Karpas-422 (cell line): ENCODE data around the gene METTL1. TPM values are rescaled to one million over a fixed set of nuclear protein-coding genes. Genes with fewer than 3 reads are reported as not detected.

Source experiments
- DNase-seq: peaks from one replicate; pipeline ENCODE4 v3.0.0-alpha.2; 2015
- H2AFZ ChIP-seq: fragments of 200-600 bp; sonication (generic); 2 replicates; pipeline ENCODE4 v1.6.1; 2014; ENCODE audit warnings: antibody characterized with exemption, low read length, mixed read lengths
- H3K27ac ChIP-seq: fragments of 200-600 bp; sonication (generic); 2 replicates; pipeline ENCODE4 v1.5.1; 2014; ENCODE audit warnings: mild to moderate bottlenecking, low read length, moderate library complexity
- H3K27me3 ChIP-seq: fragments of 200-600 bp; sonication (generic); 2 replicates; pipeline ENCODE4 v1.6.1; 2014; ENCODE audit warnings: low read length, mixed read lengths
- H3K36me3 ChIP-seq: fragments of 200-600 bp; sonication (generic); 2 replicates; pipeline ENCODE4 v1.6.1; 2014; ENCODE audit warnings: low read length, mixed read lengths; ENCODE audit not compliant: insufficient read depth
- H3K4me1 ChIP-seq: fragments of 200-600 bp; sonication (generic); 2 replicates; pipeline ENCODE4 v1.6.1; 2014; ENCODE audit warnings: mild to moderate bottlenecking, low read length, mixed read lengths
- H3K4me2 ChIP-seq: fragments of 200-600 bp; sonication (generic); 2 replicates; pipeline ENCODE4 v1.6.1; 2014; ENCODE audit warnings: low read length, low read depth, mild to moderate bottlenecking; ENCODE audit not compliant: poor library complexity, severe bottlenecking
- H3K4me3 ChIP-seq: fragments of 200-600 bp; sonication (generic); 2 replicates; pipeline ENCODE4 v1.5.1; 2014; ENCODE audit warnings: mild to moderate bottlenecking, antibody characterized with exemption, low read length, mixed read lengths
- H3K79me2 ChIP-seq: fragments of 200-600 bp; sonication (generic); 2 replicates; pipeline ENCODE4 v1.6.1; 2014; ENCODE audit warnings: mild to moderate bottlenecking, low read length, mixed read lengths
- H3K9ac ChIP-seq: fragments of 200-600 bp; sonication (generic); 2 replicates; pipeline ENCODE4 v1.6.0; 2014; ENCODE audit warnings: low read length
- H3K9me2 ChIP-seq: fragments of 200-600 bp; sonication (generic), shearing (Covaris generic); replicated peaks from 2 replicates; pipeline ENCODE4 v1.6.0; 2014; ENCODE audit warnings: mild to moderate bottlenecking, low read length, moderate library complexity; ENCODE audit not compliant: insufficient read depth
- H3K9me3 ChIP-seq: fragments of 300-700, 200-600 bp; sonication (generic); 2 replicates; pipeline ENCODE4 v1.6.1; 2014; ENCODE audit warnings: low read length, mixed read lengths
- H4K20me1 ChIP-seq: fragments of 200-600 bp; sonication (generic); 2 replicates; pipeline ENCODE4 v1.6.1; 2014; ENCODE audit warnings: mild to moderate bottlenecking, antibody characterized with exemption, low read length, low read depth; ENCODE audit not compliant: insufficient read depth
- total RNA-seq: library from RNA; depleted of rRNA; stranded (reverse); fragments of >200 nt; shearing (Covaris generic); gene quantifications from 2 replicates; pipeline ENCODE4 v1.2.3, GENCODE V29; 2014; ENCODE audit warnings: low replicate concordance

Gene METTL1
- total RNA-seq, 1 experiment from 2014 or later: 17.4 TPM

DNA sequence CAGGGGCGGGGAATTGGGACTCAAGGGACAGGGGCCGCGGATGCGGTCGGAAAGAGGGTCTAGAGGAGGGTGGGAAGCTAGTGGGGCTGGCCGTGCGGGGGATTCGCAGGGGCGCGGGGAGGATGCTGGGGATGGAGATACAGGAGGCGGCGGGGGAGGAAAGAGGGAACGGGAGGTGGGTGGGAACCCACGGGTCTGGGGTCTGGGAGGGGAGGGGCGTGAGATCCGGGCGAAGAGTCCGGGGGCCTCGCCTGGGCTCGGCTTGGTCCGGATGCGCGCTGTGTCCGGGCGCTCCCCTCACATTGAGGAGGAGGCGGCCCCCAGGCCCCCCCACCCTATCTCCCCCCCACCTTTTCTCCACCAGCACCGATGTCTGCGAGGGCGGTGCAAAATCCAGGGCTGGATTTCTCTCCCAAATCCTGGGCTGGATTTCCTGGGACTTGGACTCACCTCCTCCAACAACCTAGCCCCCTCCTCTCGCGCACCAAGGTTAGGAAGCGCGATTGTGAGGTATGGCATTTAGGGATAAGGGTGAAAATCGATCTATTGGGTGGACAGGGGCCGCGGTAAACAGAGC is 33.2 kb downstream of the METTL1 start, which contains the start of gene AGAP2:
TSS of gene AGAP2 (minus strand) at position 82 of the 577 bp plus-strand sequence. CDS start 496 bp downstream, outside the sequence.
- DNase-seq: no peak
- no peak within 1 kb of the TSS for H2AFZ ChIP-seq
- no peaks in the 10 kb centered on the region for H4K20me1 ChIP-seq
- H3K9ac ChIP-seq: no peak within 1 kb of the TSS
- H3K36me3 ChIP-seq: no peaks in the 10 kb centered on the region
- no peak within 1 kb of the TSS for H3K4me2 ChIP-seq
- no peak within 1 kb of the TSS for H3K27ac ChIP-seq
- H3K9me2 ChIP-seq: no peaks in the 10 kb centered on the region
- H3K4me1 ChIP-seq: peaks cover 32% of the 10 kb centered on the region
- H3K4me3 ChIP-seq: no peak within 1 kb of the TSS
- no peaks in the 10 kb centered on the region for H3K27me3 ChIP-seq
- no peaks in the 10 kb centered on the region for H3K9me3 ChIP-seq
- H3K79me2 ChIP-seq: peaks cover 30% of the 10 kb centered on the region

DNA sequence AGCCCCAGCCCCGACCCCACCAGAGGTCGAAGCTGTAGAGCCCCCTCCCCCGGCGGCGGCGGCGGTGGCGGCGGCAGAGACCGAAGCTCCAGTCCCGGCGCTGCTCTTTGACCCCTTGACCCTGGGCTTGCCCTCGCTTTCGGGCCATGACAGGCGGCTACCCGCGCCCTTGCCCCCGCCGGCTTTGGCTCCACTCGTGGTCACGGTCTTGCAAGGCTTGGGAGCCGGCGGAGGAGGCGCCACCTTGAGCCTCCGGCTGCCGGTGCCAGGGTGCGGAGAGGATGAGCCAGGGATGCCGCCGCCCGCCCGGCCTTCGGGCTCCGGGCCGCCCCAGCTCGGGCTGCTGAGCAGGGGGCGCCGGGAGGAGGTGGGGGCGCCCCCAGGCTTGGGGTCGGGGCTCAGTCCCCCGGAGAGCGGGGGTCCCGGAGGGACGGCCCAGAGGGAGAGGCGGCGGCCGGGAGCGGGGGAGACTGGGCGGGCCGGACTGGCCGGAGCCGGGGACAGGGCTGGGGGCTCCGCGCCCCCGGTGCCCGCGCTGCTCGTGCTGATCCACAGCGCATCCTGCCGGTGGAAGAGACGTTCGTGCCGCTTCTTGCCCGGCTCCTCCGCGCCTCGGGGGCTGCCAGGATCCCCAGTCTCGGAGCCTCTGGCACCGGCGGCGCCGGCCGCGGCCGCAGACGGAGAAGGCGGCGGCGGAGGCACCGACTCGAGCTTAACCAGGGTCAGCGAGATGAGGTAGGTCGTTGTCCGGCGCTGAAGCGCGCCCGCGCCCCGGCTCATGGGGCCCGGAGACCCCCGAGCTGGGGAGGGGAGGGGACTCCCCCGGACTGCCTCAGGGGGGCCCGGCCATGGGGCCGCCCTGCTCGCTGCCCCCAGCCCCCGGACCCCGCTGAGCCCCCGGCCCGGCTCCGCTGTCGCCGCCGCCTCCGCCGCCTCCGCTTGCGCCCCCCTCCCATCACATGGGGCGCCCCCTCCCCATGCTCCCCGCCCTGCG is 34.1 kb downstream of the METTL1 start:
- Histone ChIP-seq H2AFZ (no peak overlapping the region), H3K79me2 (peaks cover 30% of the 10 kb centered on the region), H3K4me2 (no peak overlapping the region), H3K9ac (no peak overlapping the region), H3K4me1 (peaks cover 26% of the 10 kb centered on the region), H3K27me3 (no peaks in the 10 kb centered on the region), H3K9me2 (no peaks in the 10 kb centered on the region), H3K27ac (no peak overlapping the region), H3K9me3 (no peaks in the 10 kb centered on the region), H3K4me3 (no peak overlapping the region), H3K36me3 (no peaks in the 10 kb centered on the region), H4K20me1 (no peaks in the 10 kb centered on the region)
- DNase-seq: no peak

DNA sequence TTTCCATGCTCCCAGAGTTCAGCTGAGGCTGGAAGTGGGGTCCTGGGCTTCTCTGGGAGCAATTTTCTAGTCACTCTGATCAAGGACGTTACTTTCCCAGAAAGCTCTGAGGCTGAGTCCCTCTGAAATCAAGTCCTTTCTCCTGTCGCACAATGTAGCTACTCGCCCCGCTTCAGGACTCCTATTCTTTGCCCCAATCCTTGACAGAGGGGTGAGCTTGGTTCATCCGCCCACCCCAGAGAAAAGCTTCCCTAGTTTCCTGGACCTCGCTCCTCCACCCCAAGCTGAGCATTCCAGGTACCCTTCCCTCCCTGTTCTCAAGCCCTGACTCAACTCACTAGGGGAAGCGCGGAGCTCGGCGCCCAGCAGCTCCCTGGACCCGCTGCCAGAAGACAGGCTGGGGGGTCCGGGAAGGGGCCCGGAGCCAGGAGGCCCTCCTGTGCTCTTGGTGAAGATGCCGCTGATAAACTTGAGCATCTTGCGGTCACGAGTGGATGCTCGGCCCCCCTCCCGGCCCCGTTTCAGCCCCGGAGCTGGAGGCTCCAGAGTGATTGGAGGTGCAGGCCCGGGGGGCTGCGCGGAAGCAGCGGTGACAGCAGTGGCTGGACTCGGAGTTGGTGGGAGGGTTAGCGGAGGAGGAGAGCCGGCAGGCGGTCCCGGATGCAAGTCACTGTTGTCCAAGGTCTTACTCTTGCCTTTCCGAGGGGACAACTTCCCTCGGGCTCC is 35.0 kb downstream of the METTL1 start:
- no peaks in the 10 kb centered on the region for H3K27me3 ChIP-seq
- H2AFZ ChIP-seq: no peak overlapping the region
- H3K9me3 ChIP-seq: no peaks in the 10 kb centered on the region
- no peak overlapping the region for H3K9ac ChIP-seq
- no peak overlapping the region for H3K4me3 ChIP-seq
- no peak overlapping the region for H3K4me2 ChIP-seq
- H4K20me1 ChIP-seq: no peaks in the 10 kb centered on the region
- peaks cover 19% of the 10 kb centered on the region for H3K4me1 ChIP-seq
- DNase-seq: no peak
- H3K9me2 ChIP-seq: no peaks in the 10 kb centered on the region
- peaks cover 30% of the 10 kb centered on the region for H3K79me2 ChIP-seq
- no peak overlapping the region for H3K27ac ChIP-seq
- no peaks in the 10 kb centered on the region for H3K36me3 ChIP-seq

DNA sequence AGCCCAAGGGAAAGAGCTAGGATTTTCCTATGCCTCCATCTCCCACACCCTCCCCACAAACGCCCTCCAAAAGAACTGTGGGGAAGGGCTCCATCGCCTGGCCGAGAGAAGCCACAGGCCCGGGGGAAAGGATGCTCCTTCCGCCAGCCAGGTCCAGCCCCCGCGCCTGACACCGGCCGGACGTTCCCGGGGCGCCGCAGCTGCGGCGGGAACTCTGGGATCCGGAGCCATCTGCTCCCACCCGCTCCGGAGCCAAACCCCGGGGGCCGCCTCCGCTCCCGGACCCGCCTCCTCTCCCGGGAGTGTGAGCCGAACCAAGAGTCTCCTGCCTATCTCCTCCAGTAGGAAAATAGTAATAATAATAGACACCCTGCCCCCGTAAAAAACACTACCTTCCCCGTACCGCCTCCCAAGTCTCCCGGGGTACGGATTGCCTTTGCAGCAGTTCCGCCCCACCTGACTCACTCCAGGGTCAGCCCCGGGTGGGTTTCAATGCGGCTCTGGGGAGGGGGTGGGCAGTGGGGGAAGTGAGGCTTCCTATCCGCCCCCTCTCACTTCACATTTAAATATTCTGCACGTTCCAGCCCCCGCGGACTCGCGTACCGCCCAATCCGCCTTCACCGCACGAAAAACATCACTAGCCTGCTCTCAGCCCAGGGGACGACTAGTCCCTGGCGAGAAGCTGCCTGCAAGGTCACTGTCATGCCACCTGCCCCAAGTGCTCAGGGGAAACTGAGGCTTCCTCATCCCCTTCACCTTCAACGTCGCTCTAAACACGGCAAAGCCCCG is 35.8 kb downstream of the METTL1 start:
- DNase-seq: no peak
- H3K9me2 ChIP-seq: no peaks in the 10 kb centered on the region
- H3K9me3 ChIP-seq: no peaks in the 10 kb centered on the region
- peaks cover 22% of the 10 kb centered on the region for H3K79me2 ChIP-seq
- no peak overlapping the region for H2AFZ ChIP-seq
- no peak overlapping the region for H3K4me3 ChIP-seq
- no peaks in the 10 kb centered on the region for H3K27me3 ChIP-seq
- H4K20me1 ChIP-seq: no peaks in the 10 kb centered on the region
- H3K27ac ChIP-seq: no peak overlapping the region
- no peaks in the 10 kb centered on the region for H3K36me3 ChIP-seq
- no peak overlapping the region for H3K4me2 ChIP-seq
- H3K9ac ChIP-seq: no peak overlapping the region
- H3K4me1 ChIP-seq: peaks cover 15% of the 10 kb centered on the region

DNA sequence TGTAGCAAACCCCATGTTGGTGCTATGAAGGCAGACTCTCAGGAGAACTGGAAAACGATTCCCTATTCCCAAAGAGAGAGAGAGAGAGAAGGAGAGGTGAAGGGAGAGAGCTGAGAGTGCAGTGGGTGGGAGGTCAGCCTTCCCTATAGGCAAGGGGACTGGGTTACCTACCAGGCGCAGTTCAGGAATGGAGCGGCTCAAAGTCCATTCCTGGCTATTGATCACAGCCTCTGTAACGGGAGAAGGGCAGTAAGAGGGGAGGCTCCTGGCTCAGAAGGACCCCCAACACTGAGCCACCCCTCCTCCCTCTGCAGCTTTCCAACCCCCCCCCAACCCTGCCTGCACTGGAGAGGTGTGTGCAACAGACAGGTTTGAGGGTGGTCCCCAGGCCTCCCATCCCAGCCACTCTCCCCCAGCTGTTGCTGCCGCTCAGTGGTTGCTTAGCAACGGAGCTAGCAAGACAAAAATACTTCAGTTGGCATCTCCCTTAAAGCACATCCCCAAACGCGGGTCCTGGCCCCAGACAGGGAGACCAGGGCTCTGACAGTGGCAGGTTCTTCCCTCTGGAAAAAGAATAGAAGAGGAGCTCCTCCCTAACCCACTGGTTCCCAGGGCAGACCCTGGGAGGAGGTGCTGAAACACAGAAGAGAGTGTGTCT is 36.6 kb downstream of the METTL1 start:
- peaks cover 15% of the 10 kb centered on the region for H3K79me2 ChIP-seq
- no peak overlapping the region for H3K9ac ChIP-seq
- no peak overlapping the region for H3K4me2 ChIP-seq
- peaks cover 2% of the 10 kb centered on the region; the same call in 1 of the 2 replicates for H3K36me3 ChIP-seq
- H3K27me3 ChIP-seq: no peaks in the 10 kb centered on the region
- no peaks in the 10 kb centered on the region for H3K9me2 ChIP-seq
- H2AFZ ChIP-seq: no peak overlapping the region
- no peak for DNase-seq
- no peak overlapping the region for H3K27ac ChIP-seq
- no peaks in the 10 kb centered on the region for H4K20me1 ChIP-seq
- H3K4me1 ChIP-seq: peaks cover 7% of the 10 kb centered on the region
- H3K9me3 ChIP-seq: no peaks in the 10 kb centered on the region
- no peak overlapping the region for H3K4me3 ChIP-seq

DNA sequence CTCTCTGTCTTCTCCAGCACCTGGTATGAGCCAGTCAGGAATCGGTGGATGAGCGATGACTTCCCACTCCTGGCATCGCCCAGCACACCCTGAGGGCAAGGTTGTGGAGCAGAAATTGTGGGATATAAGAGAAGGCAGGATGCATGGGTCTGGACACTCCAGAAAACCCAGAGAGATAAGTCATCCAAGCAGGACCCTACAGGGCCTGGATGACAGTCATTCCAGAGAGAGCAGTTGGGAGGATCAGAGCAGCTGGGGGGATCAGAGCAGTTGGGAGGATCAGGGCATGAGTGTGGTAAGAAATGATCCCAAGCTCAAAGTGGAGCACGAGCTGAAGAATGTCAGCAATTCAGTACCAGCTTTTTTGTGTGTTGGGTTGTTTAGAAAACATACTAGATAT is 37.3 kb downstream of the METTL1 start:
- Histone ChIP-seq H3K9me3 (no peaks in the 10 kb centered on the region), H3K9ac (no peak overlapping the region), H2AFZ (no peak overlapping the region), H3K4me1 (no peaks in the 10 kb centered on the region), H3K79me2 (peaks cover 8% of the 10 kb centered on the region), H3K27ac (no peak overlapping the region), H3K9me2 (no peaks in the 10 kb centered on the region), H3K27me3 (no peaks in the 10 kb centered on the region), H3K4me3 (no peak overlapping the region), H4K20me1 (no peaks in the 10 kb centered on the region), H3K4me2 (no peak overlapping the region), H3K36me3 (peaks cover 5% of the 10 kb centered on the region; the same call in 1 of the 2 replicates)
- no peak for DNase-seq

DNA sequence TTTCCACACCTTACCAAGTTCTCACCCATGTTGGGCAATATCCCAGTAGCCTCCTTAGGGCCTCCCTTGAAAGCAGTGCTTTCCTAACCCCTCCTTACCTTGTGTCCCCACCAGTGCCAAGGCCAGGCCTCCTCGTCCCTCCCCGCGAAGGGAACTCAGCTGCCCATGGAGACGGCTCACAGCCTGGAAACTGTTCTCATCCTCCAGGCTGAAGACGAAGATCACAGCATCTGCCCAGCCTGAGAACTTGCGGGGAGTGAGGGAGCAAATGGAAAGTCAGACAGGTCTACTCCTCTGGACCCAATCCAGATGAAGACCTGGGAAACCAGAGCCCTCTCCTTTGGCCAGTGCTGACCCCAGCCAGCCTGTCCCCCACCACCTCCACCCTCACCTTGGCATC is 38.0 kb downstream of the METTL1 start:
- H3K9me2 ChIP-seq: no peaks in the 10 kb centered on the region
- no peak overlapping the region for H2AFZ ChIP-seq
- H3K4me3 ChIP-seq: no peak overlapping the region
- no peaks in the 10 kb centered on the region for H4K20me1 ChIP-seq
- H3K9ac ChIP-seq: no peak overlapping the region
- no peaks in the 10 kb centered on the region for H3K4me1 ChIP-seq
- H3K4me2 ChIP-seq: no peak overlapping the region
- DNase-seq: no peak
- no peaks in the 10 kb centered on the region for H3K9me3 ChIP-seq
- peaks cover 1% of the 10 kb centered on the region for H3K79me2 ChIP-seq
- H3K27ac ChIP-seq: no peak overlapping the region
- no peaks in the 10 kb centered on the region for H3K27me3 ChIP-seq
- peaks cover 5% of the 10 kb centered on the region; the same call in 1 of the 2 replicates for H3K36me3 ChIP-seq
